Mesendoderm (in vitro differentiated cells): ENCODE results near the gene IGF1R.

ENCODE experiments used
- DNase-seq: peaks from one replicate; pipeline ENCODE4 v3.0.0; 2013
- H2AK5ac ChIP-seq: 2 replicates; pipeline ENCODE4 v1.6.1; 2013; ENCODE audit warnings: low read length, inconsistent platforms
- H2BK120ac ChIP-seq: 2 replicates; pipeline ENCODE4 v1.6.1; 2013; ENCODE audit warnings: low read depth, mild to moderate bottlenecking, low read length, moderate library complexity, mixed read lengths
- H2BK15ac ChIP-seq: replicated peaks from 2 replicates; pipeline ENCODE4 v1.6.1; 2013; ENCODE audit warnings: low read depth, mild to moderate bottlenecking, moderate library complexity
- H2BK5ac ChIP-seq: 2 replicates; pipeline ENCODE4 v1.6.1; 2013; ENCODE audit warnings: low read length, inconsistent platforms
- H3K18ac ChIP-seq: 2 replicates; pipeline ENCODE4 v1.6.1; 2013; ENCODE audit warnings: mild to moderate bottlenecking, low read length, mixed read lengths
- H3K23ac ChIP-seq: one replicate; pipeline ENCODE4 v1.6.1; 2013; ENCODE audit warnings: low read length
- H3K27ac ChIP-seq: 2 replicates; pipeline ENCODE4 v1.5.1; 2013; ENCODE audit warnings: low read depth, mild to moderate bottlenecking, inconsistent platforms, low read length, moderate library complexity
- H3K27me3 ChIP-seq: 2 replicates; pipeline ENCODE4 v1.6.1; 2013; ENCODE audit warnings: low read length, control low read depth, mild to moderate bottlenecking, inconsistent platforms; ENCODE audit not compliant: insufficient read depth, poor library complexity
- H3K36me3 ChIP-seq: 2 replicates; pipeline ENCODE4 v1.6.1; 2013; ENCODE audit warnings: low read length, inconsistent platforms; ENCODE audit not compliant: control insufficient read depth, insufficient read depth
- H3K4ac ChIP-seq: one replicate; pipeline ENCODE4 v1.6.1; 2013; ENCODE audit warnings: low read depth, mild to moderate bottlenecking, low read length, moderate library complexity
- H3K4me1 ChIP-seq: 2 replicates; pipeline ENCODE4 v1.6.1; 2013; ENCODE audit warnings: low read depth, low read length, inconsistent platforms; ENCODE audit not compliant: control insufficient read depth
- H3K4me2 ChIP-seq: 2 replicates; pipeline ENCODE4 v1.6.1; 2013; ENCODE audit warnings: low read length
- H3K4me3 ChIP-seq: 2 replicates; pipeline ENCODE4 v1.5.1; 2013; ENCODE audit warnings: mild to moderate bottlenecking, low read length
- H3K56ac ChIP-seq: one replicate; pipeline ENCODE4 v1.6.1; 2013; ENCODE audit warnings: low read length
- H3K79me1 ChIP-seq: 2 replicates; pipeline ENCODE4 v1.6.1; 2013; ENCODE audit warnings: low read length, inconsistent platforms
- H3K79me2 ChIP-seq: 2 replicates; pipeline ENCODE4 v1.6.1; 2013; ENCODE audit warnings: mild to moderate bottlenecking, low read length; ENCODE audit not compliant: control insufficient read depth, insufficient read depth
- H3K9ac ChIP-seq: 2 replicates; pipeline ENCODE4 v1.6.1; 2013; ENCODE audit warnings: low read length, inconsistent platforms
- H4K5ac ChIP-seq: one replicate; pipeline ENCODE4 v1.6.1; 2013; ENCODE audit warnings: low read length
- H4K8ac ChIP-seq: one replicate; pipeline ENCODE4 v1.6.1; 2013; ENCODE audit warnings: low read depth, mild to moderate bottlenecking, control low read depth, low read length, moderate library complexity
- WGBS: extraction: QIAGEN DNeasy Blood & Tissue Kit; methylation state at CpG from one replicate; pipeline ENCODE4 v1.1.7; 2013; ENCODE audit warnings: low lambda C conversion rate, missing lambda C conversion rate; ENCODE audit not compliant: insufficient coverage; ENCODE audit errors: extremely low coverage; 5-methylcytosine and 5-hydroxymethylcytosine counted together

Gene IGF1R

GRCh38 chr15:98924401-98925049 lies 276.2 kb downstream of the IGF1R start:
- Histone ChIP-seq H3K4me2 (no peak overlapping the region), H3K79me2 (no peaks in the 10 kb centered on the region), H3K18ac (no peak overlapping the region), H2AK5ac (no peak overlapping the region), H3K36me3 (peaks cover 6% of the 10 kb centered on the region), H4K5ac (no peak overlapping the region), H2BK5ac (no peak overlapping the region), H3K4ac (no peak overlapping the region), H3K23ac (no peak overlapping the region), H3K56ac (no peak overlapping the region), H3K4me1 (no peaks in the 10 kb centered on the region), H3K4me3 (no peak overlapping the region), H2BK15ac (no peak overlapping the region), H3K27ac (no peak overlapping the region), H3K79me1 (no peaks in the 10 kb centered on the region), H3K9ac (no peak overlapping the region), H2BK120ac (no peak overlapping the region), H4K8ac (no peak overlapping the region), H3K27me3 (no peaks in the 10 kb centered on the region)
- no peak for DNase-seq
- WGBS, result no CpG with 5 or more reads among the region's 11 CpGs

GRCh38 chr15:98926236-98926635 lies 277.9 kb downstream of the IGF1R start:
- Histone ChIP-seq H3K27ac (no peak overlapping the region), H3K23ac (no peak overlapping the region), H3K36me3 (peaks cover 6% of the 10 kb centered on the region), H3K4me3 (no peak overlapping the region), H3K56ac (no peak overlapping the region), H3K79me1 (no peaks in the 10 kb centered on the region), H2BK5ac (no peak overlapping the region), H3K4ac (no peak overlapping the region), H2BK120ac (no peak overlapping the region), H3K79me2 (no peaks in the 10 kb centered on the region), H4K8ac (no peak overlapping the region), H4K5ac (no peak overlapping the region), H3K4me2 (no peak overlapping the region), H3K18ac (no peak overlapping the region), H3K9ac (no peak overlapping the region), H2AK5ac (no peak overlapping the region), H3K27me3 (no peaks in the 10 kb centered on the region), H3K4me1 (no peaks in the 10 kb centered on the region), H2BK15ac (no peak overlapping the region)
- DNase-seq, result no peak
- WGBS, result no CpG with 5 or more reads among the region's 1 CpG

GRCh38 chr15:98927022-98927421 lies 278.7 kb downstream of the IGF1R start:
- Histone ChIP-seq H3K56ac (no peak overlapping the region), H2BK5ac (no peak overlapping the region), H4K8ac (no peak overlapping the region), H3K4ac (no peak overlapping the region), H4K5ac (no peak overlapping the region), H3K79me1 (no peaks in the 10 kb centered on the region), H3K9ac (no peak overlapping the region), H2BK15ac (no peak overlapping the region), H3K4me1 (no peaks in the 10 kb centered on the region), H2AK5ac (no peak overlapping the region), H3K79me2 (no peaks in the 10 kb centered on the region), H3K18ac (no peak overlapping the region), H3K23ac (no peak overlapping the region), H2BK120ac (no peak overlapping the region), H3K27me3 (no peaks in the 10 kb centered on the region), H3K4me2 (no peak overlapping the region), H3K36me3 (peaks cover 6% of the 10 kb centered on the region), H3K4me3 (no peak overlapping the region), H3K27ac (no peak overlapping the region)
- DNase-seq, result no peak
- WGBS, result no CpG with 5 or more reads among the region's 3 CpGs

- Histone ChIP-seq H2BK120ac (no peak overlapping the region), H3K27me3 (no peaks in the 10 kb centered on the region), H3K18ac (no peak overlapping the region), H3K4ac (no peak overlapping the region), H3K79me2 (no peaks in the 10 kb centered on the region), H4K5ac (no peak overlapping the region), H3K4me1 (no peaks in the 10 kb centered on the region), H3K56ac (no peak overlapping the region), H2BK15ac (no peak overlapping the region), H3K9ac (no peak overlapping the region), H3K4me2 (no peak overlapping the region), H3K36me3 (peaks cover under 1% of the 10 kb centered on the region), H3K4me3 (no peak overlapping the region), H2AK5ac (no peak overlapping the region), H3K23ac (no peak overlapping the region), H4K8ac (no peak overlapping the region), H3K79me1 (no peaks in the 10 kb centered on the region), H2BK5ac (no peak overlapping the region), H3K27ac (no peak overlapping the region)
- no peak for DNase-seq
- no CpG with 5 or more reads among the region's 2 CpGs for WGBS
These were observed 279.7 kb downstream of the IGF1R start for GRCh38 chr15:98927996-98928395.

GRCh38 chr15:98930576-98930975 lies 282.2 kb downstream of the IGF1R start:
- H2BK15ac ChIP-seq, result no peak overlapping the region
- no peak overlapping the region for H3K4me2 ChIP-seq
- H3K36me3 ChIP-seq, result no peaks in the 10 kb centered on the region
- no peaks in the 10 kb centered on the region for H3K27me3 ChIP-seq
- no peak overlapping the region for H3K18ac ChIP-seq
- H3K4me1 ChIP-seq, result no peaks in the 10 kb centered on the region
- H3K23ac ChIP-seq, result no peak overlapping the region
- no peak for DNase-seq
- no peak overlapping the region for H3K9ac ChIP-seq
- WGBS, result no CpG with 5 or more reads among the region's 4 CpGs
- H3K4ac ChIP-seq, result no peak overlapping the region
- no peak overlapping the region for H2BK120ac ChIP-seq
- H4K8ac ChIP-seq, result no peak overlapping the region
- H3K4me3 ChIP-seq, result no peak overlapping the region
- no peaks in the 10 kb centered on the region for H3K79me2 ChIP-seq
- H3K27ac ChIP-seq, result no peak overlapping the region
- H2AK5ac ChIP-seq, result no peak overlapping the region
- H4K5ac ChIP-seq, result no peak overlapping the region
- H3K79me1 ChIP-seq, result no peaks in the 10 kb centered on the region
- H3K56ac ChIP-seq, result no peak overlapping the region
- no peak overlapping the region for H2BK5ac ChIP-seq

- no peak overlapping the region for H3K9ac ChIP-seq
- no peak for DNase-seq
- no peaks in the 10 kb centered on the region for H3K4me1 ChIP-seq
- H2BK120ac ChIP-seq, result no peak overlapping the region
- H2BK15ac ChIP-seq, result no peak overlapping the region
- no peak overlapping the region for H4K8ac ChIP-seq
- H3K56ac ChIP-seq, result no peak overlapping the region
- H4K5ac ChIP-seq, result no peak overlapping the region
- WGBS, result no CpG with 5 or more reads among the region's 4 CpGs
- no peaks in the 10 kb centered on the region for H3K79me2 ChIP-seq
- H3K27ac ChIP-seq, result no peak overlapping the region
- H3K36me3 ChIP-seq, result no peaks in the 10 kb centered on the region
- H3K18ac ChIP-seq, result no peak overlapping the region
- no peaks in the 10 kb centered on the region for H3K27me3 ChIP-seq
- no peaks in the 10 kb centered on the region for H3K79me1 ChIP-seq
- H3K23ac ChIP-seq, result no peak overlapping the region
- no peak overlapping the region for H2BK5ac ChIP-seq
- H2AK5ac ChIP-seq, result no peak overlapping the region
- H3K4ac ChIP-seq, result no peak overlapping the region
- H3K4me3 ChIP-seq, result no peak overlapping the region
- no peak overlapping the region for H3K4me2 ChIP-seq
These were observed 282.7 kb downstream of the IGF1R start for GRCh38 chr15:98931004-98931403.
